HCT116 (cell line): ENCODE data around the gene ZNF750. TPM values are rescaled to one million over a fixed set of nuclear protein-coding genes. Genes with fewer than 3 reads are reported as not detected.

ENCODE experiments used
- ATAC-seq: fragments of 200-7000 bp; cut with Tn5 transposase; 2 replicates; pipeline ENCODE4 v1.9.1; 2020; ENCODE audit warnings: mild to moderate bottlenecking, moderate library complexity
- BruUV-seq: library from RNA; stranded (reverse); fragments of 400-500 nt; replicated peaks from 2 replicates; lab custom pipeline; 2021; lab: Mats Ljungman, UMichigan
- CTCF ChIA-PET: fragments of 300-600 bp; sonication (Branson Sonifier 250); formaldehyde crosslinking; loops from one replicate; lab custom pipeline; 2021; ENCODE audit warnings: antibody characterized with exemption; lab: Charles Lee
- POLR2A ChIA-PET: fragments of 300-600, 350-600 bp; sonication (Branson Sonifier 250); formaldehyde crosslinking; loops from one replicate; lab custom pipeline; 2021; ENCODE audit warnings: antibody characterized with exemption; lab: Charles Lee
- RAD21 ChIA-PET, 2 experiments: fragments of 300-600 bp; sonication (Branson Sonifier 250); formaldehyde crosslinking; loops; one replicate each; lab custom pipeline; 2023; ENCODE audit warnings: low total read pairs in 2 of 2; ENCODE audit not compliant: uncharacterized antibody in 2 of 2, unreplicated experiment in 2 of 2, low non-redundant PET in 1 of 2; lab: Charles Lee
- DNase-seq: peaks from one replicate; pipeline ENCODE4 v3.0.0-alpha.2; 2010; ENCODE audit warnings: low read depth, low spot score
- H2AFZ ChIP-seq: fragments of 200-600 bp; shearing (Covaris generic), sonication (generic); 2 replicates; pipeline ENCODE4 v1.6.1; 2017; ENCODE audit warnings: low read depth, mixed run types, mixed read lengths, antibody characterized with exemption, low read length; ENCODE audit not compliant: poor library complexity, severe bottlenecking
- H3K27ac ChIP-seq: 2 replicates; pipeline ENCODE4 v1.5.1; 2012; ENCODE audit warnings: low read depth, low read length
- H3K27me3 ChIP-seq: fragments of 200-600 bp; sonication (generic); 2 replicates; pipeline ENCODE4 v1.6.1; 2016; ENCODE audit warnings: mixed run types, low read length, mixed read lengths; ENCODE audit not compliant: insufficient read depth
- H3K36me3 ChIP-seq, 2 experiments: fragments of 200-500 bp in 1 of 2; fragments of 200-600 bp in 1 of 2; sonication (Bioruptor generic) in 1 of 2; sonication (generic) in 1 of 2; 2 replicates each; pipeline versions ENCODE4 v1.5.1 to v1.6.1; 2014 to 2016; ENCODE audit warnings: low read length in 2 of 2, inconsistent platforms in 1 of 2, mixed read lengths in 1 of 2, mixed run types in 1 of 2; ENCODE audit not compliant: insufficient read depth in 2 of 2, control insufficient read depth in 1 of 2
- H3K4me1 ChIP-seq, 2 experiments: fragments of 200-600 bp in 1 of 2; sonication (generic) in 1 of 2; 2 replicates each; pipeline versions ENCODE4 v1.5.1 to v1.6.1; 2012 to 2017; ENCODE audit warnings: low read length in 2 of 2, inconsistent platforms in 1 of 2, mild to moderate bottlenecking in 1 of 2, mixed read lengths in 1 of 2, mixed run types in 1 of 2, moderate library complexity in 1 of 2; ENCODE audit not compliant: insufficient read depth in 2 of 2, control insufficient read depth in 1 of 2
- H3K4me2 ChIP-seq: fragments of 200-600 bp; sonication (generic); 2 replicates; pipeline ENCODE4 v1.6.1; 2017; ENCODE audit warnings: mixed run types, low read length, mixed read lengths
- H3K4me3 ChIP-seq, 2 experiments: fragments of 200-600 bp in 1 of 2; sonication (generic) in 1 of 2; replicated peaks in 1 of 2; 2 replicates each; pipeline ENCODE4 v1.5.1; 2011 to 2016; ENCODE audit warnings: low read length in 2 of 2, control low read depth in 1 of 2, low read depth in 1 of 2, mild to moderate bottlenecking in 1 of 2, mixed read lengths in 1 of 2, mixed run types in 1 of 2
- H3K79me2 ChIP-seq: fragments of 200-600 bp; sonication (generic); 2 replicates; pipeline ENCODE4 v1.6.1; 2017; ENCODE audit warnings: mild to moderate bottlenecking, mixed run types, low read length, moderate library complexity, mixed read lengths; ENCODE audit not compliant: insufficient read depth
- H3K9ac ChIP-seq: fragments of 200-600 bp; sonication (generic); 2 replicates; pipeline ENCODE4 v1.6.1; 2016; ENCODE audit warnings: low read length, mixed read lengths
- H3K9me2 ChIP-seq: fragments of 200-600 bp; sonication (generic), shearing (Covaris generic); 2 replicates; pipeline ENCODE4 v1.6.1; 2017; ENCODE audit warnings: mixed run types, mild to moderate bottlenecking, moderate library complexity; ENCODE audit not compliant: insufficient read depth
- H3K9me3 ChIP-seq, 2 experiments: fragments of 200-500 bp in 1 of 2; fragments of 200-600 bp in 1 of 2; sonication (Bioruptor generic) in 1 of 2; sonication (generic) in 1 of 2; 2 replicates each; pipeline ENCODE4 v1.6.1; 2014 to 2017; ENCODE audit warnings: low read length in 2 of 2, mixed read lengths in 2 of 2, inconsistent platforms in 1 of 2, low read depth in 1 of 2, mild to moderate bottlenecking in 1 of 2, mixed run types in 1 of 2, moderate library complexity in 1 of 2; ENCODE audit not compliant: control insufficient read depth in 1 of 2, insufficient read depth in 1 of 2
- H4K20me1 ChIP-seq: fragments of 200-600 bp; sonication (generic), shearing (Covaris generic); 2 replicates; pipeline ENCODE4 v1.6.1; 2017; ENCODE audit warnings: mixed run types, mild to moderate bottlenecking, moderate library complexity; ENCODE audit not compliant: insufficient read depth
- CBX3 ChIP-seq: IDR thresholded peaks from 2 replicates; pipeline ENCODE4 v1.6.1; 2012; ENCODE audit warnings: low read depth
- CEBPB ChIP-seq: IDR thresholded peaks from 2 replicates; pipeline ENCODE4 v1.6.1; 2012; ENCODE audit warnings: low read depth
- CTCF ChIP-seq, 3 experiments: fragments of 200-600 bp in 1 of 3; sonication (generic) in 1 of 3; IDR thresholded peaks in 2 of 3; conservative IDR thresholded peaks in 1 of 3; 2 replicates each; pipeline ENCODE4 v1.5.1; 2012 to 2017; ENCODE audit warnings: low read depth in 2 of 3, low read length in 2 of 3, antibody characterized with exemption in 1 of 3, borderline replicate concordance in 1 of 3, control low read depth in 1 of 3, mild to moderate bottlenecking in 1 of 3, mixed read lengths in 1 of 3, mixed run types in 1 of 3, moderate library complexity in 1 of 3; ENCODE audit not compliant: insufficient read depth in 1 of 3
- EGR1 ChIP-seq: IDR thresholded peaks from 2 replicates; pipeline ENCODE4 v1.6.1; 2012; ENCODE audit warnings: low read depth
- EZH2 ChIP-seq: fragments of 200-600 bp; sonication (generic); IDR thresholded peaks from 2 replicates; pipeline ENCODE4 v1.6.1; 2017; ENCODE audit warnings: antibody characterized with exemption, mixed run types
- EZH2phosphoT487 ChIP-seq: fragments of 200-600 bp; IDR thresholded peaks from 2 replicates; pipeline ENCODE4 v1.6.1; 2018; ENCODE audit warnings: antibody characterized with exemption, borderline replicate concordance
- FOSL1 ChIP-seq: IDR thresholded peaks from 2 replicates; pipeline ENCODE4 v1.6.1; 2012; ENCODE audit warnings: low read depth
- JUND ChIP-seq: IDR thresholded peaks from 2 replicates; pipeline ENCODE4 v1.6.1; 2012
- POLR2A ChIP-seq: IDR thresholded peaks from 2 replicates; pipeline ENCODE4 v1.7.0; 2011; ENCODE audit warnings: borderline replicate concordance; ENCODE audit not compliant: insufficient read depth, insufficient read length; ENCODE audit errors: extremely low read depth
- POLR2AphosphoS5 ChIP-seq: IDR thresholded peaks from 2 replicates; pipeline ENCODE4 v1.6.1; 2011; ENCODE audit warnings: mild to moderate bottlenecking, low read depth, low read length, moderate library complexity
- RAD21 ChIP-seq: IDR thresholded peaks from 2 replicates; pipeline ENCODE4 v1.6.1; 2012; ENCODE audit warnings: low read depth, mild to moderate bottlenecking
- SP1 ChIP-seq: IDR thresholded peaks from 2 replicates; pipeline ENCODE4 v1.6.1; 2012; ENCODE audit warnings: low read depth
- SRF ChIP-seq: IDR thresholded peaks from 2 replicates; pipeline ENCODE4 v1.6.1; 2012; ENCODE audit warnings: low read depth
- TCF7L2 ChIP-seq: IDR thresholded peaks from 2 replicates; pipeline ENCODE4 v1.7.0; 2011; ENCODE audit warnings: borderline replicate concordance, inconsistent platforms; ENCODE audit not compliant: insufficient read depth, insufficient read length; ENCODE audit errors: extremely low read depth
- YY1 ChIP-seq: IDR thresholded peaks from 2 replicates; pipeline ENCODE4 v1.6.1; 2011; ENCODE audit warnings: low read length, low read depth, moderate library complexity, mild to moderate bottlenecking; ENCODE audit not compliant: insufficient replicate concordance; ENCODE audit errors: extremely low read depth
- ZBTB33 ChIP-seq: IDR thresholded peaks from 2 replicates; pipeline ENCODE4 v1.6.1; 2011; ENCODE audit warnings: mild to moderate bottlenecking, low read length, moderate library complexity; ENCODE audit not compliant: insufficient replicate concordance; ENCODE audit errors: extremely low read depth
- ZFX ChIP-seq: fragments of 450-650 bp; IDR thresholded peaks from 2 replicates; pipeline ENCODE4 v1.6.1; 2017
- intact Hi-C: fragments of 100-400 bp; cut with micrococcal nuclease; formaldehyde crosslinking; loops from 2 replicates; pipeline ENCODE4 v1.10.0; 2022
- total RNA-seq: library from RNA; stranded (reverse); gene quantifications from one replicate; pipeline ENCODE4 v1.2.1, GENCODE V29; 2021; ENCODE audit not compliant: unreplicated experiment
- TF ChIP-seq, protein P1 (sequence below): IDR thresholded peaks from 2 replicates; pipeline ENCODE4 v1.6.1; 2012
- TF ChIP-seq, protein P2 (sequence below): IDR thresholded peaks from 2 replicates; pipeline ENCODE4 v1.6.1; 2012

ZNF750 gene
- total RNA-seq, 1 experiment from 2014 or later = not detected

DNA sequence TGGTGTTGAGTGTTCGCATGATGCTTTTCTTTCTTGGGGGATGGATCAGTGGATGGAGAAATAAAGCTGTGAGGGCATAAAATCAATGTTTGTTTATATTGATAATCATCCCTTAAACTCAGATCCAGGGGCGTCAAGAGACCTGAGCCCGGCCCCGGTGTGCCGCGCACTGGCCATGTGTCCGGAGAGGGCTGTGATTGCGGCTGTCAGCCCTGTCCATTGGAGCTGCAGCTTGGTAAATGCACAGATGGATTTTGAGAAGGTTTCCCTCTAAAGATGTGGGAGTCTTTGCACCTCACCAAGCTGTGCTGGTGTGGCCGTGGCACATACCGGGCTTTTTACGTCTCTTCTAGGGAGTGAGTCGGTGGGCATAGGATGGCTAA, 21.6 kb upstream of the ZNF750 start:
- Histone ChIP-seq H3K4me2 (no peak overlapping the region), H3K36me3 (no peaks in the 10 kb centered on the region), H3K4me3 (no peak overlapping the region), H3K9ac (no peak overlapping the region), H2AFZ (no peak overlapping the region), H3K9me2 (no peaks in the 10 kb centered on the region), H3K27ac (no peak overlapping the region; the same call in 1 of the 2 replicates), H3K79me2 (peaks cover 41% of the 10 kb centered on the region), H3K27me3 (no peaks in the 10 kb centered on the region), H4K20me1 (peaks cover 4% of the 10 kb centered on the region; the same call in 1 of the 2 replicates), H3K4me1 (peaks cover 77 to 81% of the 10 kb centered on the region in 2 experiments), H3K9me3 (no peaks in the 10 kb centered on the region)
- ATAC-seq = no peak
- ChIA-PET CTCF (no interaction called here), RAD21 (no interaction called here), POLR2A (no interaction called here)
- no peak for DNase-seq
- BruUV-seq = no TSS peak
- intact Hi-C loops = no loop called here
- no peak for TF ChIP-seq ZBTB33
- TF ChIP-seq EZH2phosphoT487 = no peak
- TF ChIP-seq JUND = no peak
- TF ChIP-seq SP1 = no peak
- TF ChIP-seq POLR2AphosphoS5 = no peak
- TF ChIP-seq YY1 = no peak
- TF ChIP-seq RAD21 = no peak
- TF ChIP-seq, protein P1, sequence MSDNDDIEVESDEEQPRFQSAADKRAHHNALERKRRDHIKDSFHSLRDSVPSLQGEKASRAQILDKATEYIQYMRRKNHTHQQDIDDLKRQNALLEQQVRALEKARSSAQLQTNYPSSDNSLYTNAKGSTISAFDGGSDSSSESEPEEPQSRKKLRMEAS = no peak
- no peak for TF ChIP-seq SRF
- TF ChIP-seq, protein P2, sequence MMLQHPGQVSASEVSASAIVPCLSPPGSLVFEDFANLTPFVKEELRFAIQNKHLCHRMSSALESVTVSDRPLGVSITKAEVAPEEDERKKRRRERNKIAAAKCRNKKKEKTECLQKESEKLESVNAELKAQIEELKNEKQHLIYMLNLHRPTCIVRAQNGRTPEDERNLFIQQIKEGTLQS = no peak
- no peak for TF ChIP-seq FOSL1
- TF ChIP-seq EGR1 = no peak
- TF ChIP-seq CBX3 = no peak
- TF ChIP-seq CTCF (IDR thresholded peaks at IDR 0.05 in 2 of 3, conservative IDR thresholded peaks at IDR 0.05 in 1 of 3; ENCODE audit: borderline replicate concordance in 1 of 3, insufficient read depth in 1 of 3, low read depth in 2 of 3, low read length in 2 of 3) = no peak
- TF ChIP-seq CEBPB = no peak
- TF ChIP-seq ZFX = no peak
- TF ChIP-seq EZH2 = no peak
- TF ChIP-seq POLR2A = no peak
- no peak for TF ChIP-seq TCF7L2
